ENCODE measurements around the gene BEND3.
"Not testable (repeated sequence)": the region's sequence is repeated elsewhere in the genome, so short reads cannot be mapped to it uniquely, and the experiment has no call there.

The BEND3 gene

GRCh38 chr6:107120404-107120803, 5.1 kb upstream of the BEND3 start:
- no peak for DNase-seq

- DNase-seq, result no peak
These were observed 3.7 kb upstream of the BEND3 start for GRCh38 chr6:107118976-107119375.

GRCh38 chr6:107118540-107118939, 3.2 kb upstream of the BEND3 start:
- not testable (repeated sequence) for DNase-seq

GRCh38 chr6:107116931-107117330, 1.6 kb upstream of the BEND3 start:
- no peak for DNase-seq

GRCh38 chr6:107116328-107116892, 1.1 kb upstream of the BEND3 start:
- DNase-seq, result no peak

- DNase-seq, result peak; percentile 31
These were observed 496 bp upstream of the BEND3 start for GRCh38 chr6:107115695-107116327.

GRCh38 chr6:107114213-107114925, 946 bp downstream of the BEND3 start:
- peak; percentile 54 for DNase-seq

GRCh38 chr6:107110200-107110599, 5.1 kb downstream of the BEND3 start:
- DNase-seq, result no peak

GRCh38 chr6:107108201-107108890, 7.0 kb downstream of the BEND3 start:
- no peak for DNase-seq

- DNase-seq, result no peak
These were observed 7.5 kb downstream of the BEND3 start for GRCh38 chr6:107107791-107108190.

- no peak for DNase-seq
These were observed 9.2 kb downstream of the BEND3 start for GRCh38 chr6:107106165-107106564.

- no peak for DNase-seq
These were observed 9.7 kb downstream of the BEND3 start for GRCh38 chr6:107105511-107106116.

- no peak for DNase-seq
These were observed 12.2 kb downstream of the BEND3 start for GRCh38 chr6:107103082-107103481.

GRCh38 chr6:107102414-107102805, 12.9 kb downstream of the BEND3 start:
- DNase-seq, result no peak

- no peak for DNase-seq
These were observed 13.5 kb downstream of the BEND3 start for GRCh38 chr6:107101686-107102413.

- DNase-seq, result no peak
These were observed 14.1 kb downstream of the BEND3 start for GRCh38 chr6:107101211-107101610.

- DNase-seq, result no peak
These were observed 16.6 kb downstream of the BEND3 start for GRCh38 chr6:107098436-107099307.

- DNase-seq, result not testable (repeated sequence)
These were observed 30.9 kb downstream of the BEND3 start for GRCh38 chr6:107084459-107084858.

GRCh38 chr6:107083921-107084320, 31.4 kb downstream of the BEND3 start:
- DNase-seq, result no peak

GRCh38 chr6:107083047-107083768, 32.1 kb downstream of the BEND3 start:
- DNase-seq, result no peak

GRCh38 chr6:107082045-107082444, 33.3 kb downstream of the BEND3 start:
- DNase-seq, result no peak

All from activated T-cell treated with anti-CD3 and anti-CD28 coated beads for 4 hours (primary cell).